ENCODE results near the gene ARSH. TPM values are rescaled to one million over a fixed set of nuclear protein-coding genes. Genes with fewer than 3 reads are reported as not detected.
"Not testable (repeated sequence)": the region's sequence is repeated elsewhere in the genome, so short reads cannot be mapped to it uniquely, and the experiment has no call there.

Gene ARSH
- total RNA-seq, 1 experiment from 2014 or later: not detected

DNA sequence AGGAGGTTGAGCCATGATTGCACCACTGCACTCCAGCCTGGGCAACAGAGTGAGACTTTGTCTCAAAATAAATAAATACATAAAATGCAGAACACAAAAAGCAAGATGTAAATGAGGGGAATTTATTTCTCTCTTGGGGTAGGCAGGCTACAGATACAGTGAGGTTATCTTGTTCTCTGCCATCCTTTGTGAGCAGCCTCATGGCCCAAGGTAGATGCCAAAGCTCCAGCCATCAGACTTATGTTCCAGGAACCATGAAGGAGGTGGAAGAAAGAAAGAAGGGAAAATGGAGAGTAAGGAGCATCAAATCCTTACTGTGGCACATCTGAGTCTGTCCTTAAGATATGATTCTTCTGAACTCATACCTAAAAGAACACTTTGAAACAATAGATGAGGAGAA, 11.1 kb downstream of the ARSH start:
- in situ Hi-C loops (cut with HindIII; ENCODE audit: low pct_unique_long_range_greater_than_20kb, low sequenced_read_pairs): no loop called here
- DNase-seq (ENCODE audit: low read depth, low spot score): no peak

- in situ Hi-C loops (cut with HindIII; ENCODE audit: low pct_unique_long_range_greater_than_20kb, low sequenced_read_pairs): no loop called here
- no peak for DNase-seq (ENCODE audit: low read depth, low spot score)
These were observed 17.8 kb downstream of the ARSH start for GRCh38 chrX:3024176-3024575.

DNA sequence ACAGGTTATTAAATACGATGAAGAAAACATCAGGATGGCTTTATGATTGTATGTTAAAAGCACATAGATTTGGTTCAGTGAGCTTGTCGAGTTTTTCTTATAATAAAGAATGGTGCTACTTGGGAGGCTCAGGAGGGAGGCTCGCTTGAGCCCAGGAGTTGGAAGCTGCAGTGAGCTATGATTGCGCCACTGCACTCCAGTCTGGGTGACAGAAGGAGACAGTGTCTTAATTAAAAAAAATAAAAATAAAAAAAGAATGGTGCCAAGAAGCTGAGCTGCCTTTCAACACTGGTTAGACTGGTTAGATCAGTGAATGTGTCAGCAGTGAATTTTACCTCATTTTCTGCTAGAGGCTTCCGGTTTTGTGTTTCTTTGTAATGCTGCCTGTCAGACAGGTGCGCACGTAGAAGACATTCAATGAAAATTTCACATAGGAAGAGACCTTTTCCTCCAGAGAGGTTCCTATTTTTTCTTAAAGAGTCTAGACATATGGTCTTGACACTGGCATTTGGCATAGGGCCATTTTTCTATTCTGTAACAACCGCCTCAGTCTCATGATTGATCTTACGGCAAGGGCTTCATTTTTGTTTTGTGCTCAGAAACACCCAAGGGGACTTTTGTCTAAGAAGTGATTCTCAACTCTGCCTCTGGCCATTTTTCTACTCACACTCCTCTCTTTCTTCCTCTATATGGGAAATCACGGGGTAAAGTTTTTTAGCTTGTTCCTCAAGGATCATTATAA, 19.9 kb downstream of the ARSH start:
- DNase-seq (ENCODE audit: low read depth, low spot score): peak; percentile 58
- in situ Hi-C loops (cut with HindIII; ENCODE audit: low pct_unique_long_range_greater_than_20kb, low sequenced_read_pairs): no loop called here

GRCh38 chrX:3029129-3029528, 22.8 kb downstream of the ARSH start:
- in situ Hi-C loops (cut with HindIII; ENCODE audit: low pct_unique_long_range_greater_than_20kb, low sequenced_read_pairs): no loop called here
- no peak for DNase-seq (ENCODE audit: low read depth, low spot score)

GRCh38 chrX:3037218-3037617, 30.9 kb downstream of the ARSH start:
- in situ Hi-C loops (cut with HindIII; ENCODE audit: low pct_unique_long_range_greater_than_20kb, low sequenced_read_pairs): no loop called here
- DNase-seq (ENCODE audit: low read depth, low spot score): no peak

DNA sequence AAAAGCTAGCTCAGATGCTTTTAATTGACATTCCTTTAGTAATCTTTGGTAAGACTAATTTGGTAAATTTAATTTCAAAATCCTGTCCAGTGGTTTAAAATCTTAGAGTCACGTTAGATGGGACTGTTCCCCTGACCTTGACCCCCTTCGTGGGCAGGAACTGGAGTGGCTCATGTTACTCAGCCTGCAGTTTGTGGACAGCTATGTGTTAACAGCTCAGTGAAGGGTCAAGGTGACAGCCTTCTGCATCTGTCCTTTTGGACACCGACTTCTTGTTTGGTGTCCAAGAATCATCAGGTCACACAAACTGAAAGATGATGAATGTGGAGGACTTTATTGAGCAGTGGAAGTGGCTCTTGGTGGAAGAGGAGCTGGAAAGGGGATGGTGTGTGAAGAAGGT, 37.9 kb downstream of the ARSH start:
- DNase-seq (ENCODE audit: low read depth, low spot score): no peak
- in situ Hi-C loops (cut with HindIII; ENCODE audit: low pct_unique_long_range_greater_than_20kb, low sequenced_read_pairs): no loop called here

DNA sequence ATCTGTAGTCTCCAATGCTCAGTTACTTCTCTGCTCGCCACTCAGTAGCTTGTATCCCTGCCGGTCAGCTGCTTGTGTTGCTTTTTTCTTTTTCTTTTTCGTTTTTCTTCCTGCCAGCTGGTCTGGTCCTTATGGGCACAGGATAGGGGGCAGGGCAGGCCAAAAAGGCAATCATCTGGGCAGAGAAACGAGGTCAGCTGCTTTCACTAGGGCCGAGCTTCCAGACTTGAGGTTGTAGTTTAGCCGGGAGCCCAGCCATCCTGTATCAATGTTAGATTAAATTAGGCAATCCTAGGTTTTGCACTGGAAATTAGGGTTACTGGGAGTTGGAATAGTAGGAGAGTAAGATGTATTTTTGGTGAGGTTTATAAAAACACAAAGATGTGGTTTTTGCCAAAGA, 38.3 kb downstream of the ARSH start:
- DNase-seq (ENCODE audit: low read depth, low spot score): no peak
- in situ Hi-C loops (cut with HindIII; ENCODE audit: low pct_unique_long_range_greater_than_20kb, low sequenced_read_pairs): no loop called here

DNA sequence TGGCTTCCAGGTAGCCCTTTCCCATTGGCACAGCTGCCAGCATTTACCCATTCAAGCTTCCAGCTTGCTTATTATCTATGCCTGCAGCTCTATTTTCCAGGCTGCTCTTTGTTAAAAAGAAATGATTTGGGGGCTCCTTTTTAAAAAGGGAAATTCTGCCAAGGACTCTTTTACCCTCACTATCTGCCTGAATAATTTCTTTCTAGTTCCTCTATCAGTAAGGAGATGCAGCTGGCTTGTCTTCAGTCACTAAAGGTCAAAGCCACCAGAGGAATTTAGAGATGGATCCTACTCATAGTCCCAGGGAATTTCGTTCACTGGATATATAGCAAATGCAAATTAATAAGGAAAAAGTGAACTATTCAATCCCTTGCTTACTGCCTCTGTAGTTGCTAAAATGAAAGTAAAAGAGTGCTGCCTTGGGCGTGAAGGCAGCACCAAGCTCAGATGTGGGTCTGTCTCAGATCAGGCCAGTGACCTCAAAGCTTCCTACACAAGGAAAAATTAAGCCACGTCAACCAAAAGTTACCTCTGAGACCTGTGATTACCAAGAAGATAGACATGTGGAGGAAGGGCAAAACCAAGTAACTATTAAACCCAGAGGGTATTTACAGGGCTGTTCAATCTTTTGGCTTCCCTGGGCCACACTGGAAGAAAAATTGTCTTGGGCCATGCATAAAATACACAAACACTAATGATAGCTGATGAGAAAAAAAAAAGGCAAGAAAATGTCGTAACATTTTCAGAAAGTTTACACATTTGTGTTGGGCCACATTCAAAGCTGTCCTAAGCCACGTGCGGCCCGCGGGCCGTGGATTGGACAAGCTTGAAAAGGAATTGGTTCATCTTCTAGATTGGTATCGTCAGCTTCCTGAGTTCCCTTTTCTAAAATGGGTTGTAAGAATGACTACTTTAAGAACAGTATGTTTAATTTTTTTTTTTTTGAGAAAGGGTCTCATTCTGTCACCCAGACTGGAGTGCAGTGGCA, 40.2 kb downstream of the ARSH start:
- in situ Hi-C loops (cut with HindIII; ENCODE audit: low pct_unique_long_range_greater_than_20kb, low sequenced_read_pairs): no loop called here
- DNase-seq (ENCODE audit: low read depth, low spot score): no peak

GRCh38 chrX:3050523-3051175, 44.3 kb downstream of the ARSH start:
- in situ Hi-C loops (cut with HindIII; ENCODE audit: low pct_unique_long_range_greater_than_20kb, low sequenced_read_pairs): not testable (repeated sequence)

GRCh38 chrX:3052860-3053259, 46.5 kb downstream of the ARSH start:
- in situ Hi-C loops (cut with HindIII; ENCODE audit: low pct_unique_long_range_greater_than_20kb, low sequenced_read_pairs): no loop called here
- no peak for DNase-seq (ENCODE audit: low read depth, low spot score)

More at GRCh38 chrX:3050523-3051175, 44.3 kb downstream of the ARSH start:
- peak; percentile 9 for DNase-seq (ENCODE audit: low read depth, low spot score)

DNA sequence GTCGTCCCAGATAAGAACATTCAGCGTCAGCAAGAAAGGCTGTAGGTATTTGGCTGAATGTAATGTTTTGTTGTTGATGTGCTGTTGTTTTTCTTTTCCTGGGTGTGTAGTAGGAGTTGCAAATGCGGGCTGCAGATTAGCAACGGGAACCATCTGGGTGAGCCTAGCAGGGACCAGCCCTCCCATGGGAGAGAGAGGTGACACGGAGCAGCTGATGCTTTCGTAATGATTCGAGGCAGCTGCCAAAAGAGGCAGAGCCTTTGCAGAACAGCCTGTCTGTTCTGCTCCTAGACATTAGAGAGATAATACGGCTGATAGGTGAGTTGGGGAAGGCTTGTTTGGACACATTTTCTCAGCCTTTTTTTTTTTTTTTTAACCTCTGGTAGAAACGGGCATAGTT, 60.2 kb downstream of the ARSH start:
- in situ Hi-C loops (cut with HindIII; ENCODE audit: low pct_unique_long_range_greater_than_20kb, low sequenced_read_pairs): no loop called here
- DNase-seq (ENCODE audit: low read depth, low spot score): no peak

- in situ Hi-C loops (cut with HindIII; ENCODE audit: low pct_unique_long_range_greater_than_20kb, low sequenced_read_pairs): no loop called here
- no peak for DNase-seq (ENCODE audit: low read depth, low spot score)
These were observed 69.6 kb downstream of the ARSH start for GRCh38 chrX:3075959-3076358.

GRCh38 chrX:3076416-3076991, 70.2 kb downstream of the ARSH start:
- DNase-seq (ENCODE audit: low read depth, low spot score): no peak
- in situ Hi-C loops (cut with HindIII; ENCODE audit: low pct_unique_long_range_greater_than_20kb, low sequenced_read_pairs): no loop called here

Small RNA genes within 50 kb of the gene (small RNA-seq; reads per million reads assigned to genes)
- 0 reads per million in 2 experiments for gene RN7SL578P

Other genes with a start within 250 kb of the ARSH start
- gene GYG2, start 177.6 kb upstream of the ARSH start, total RNA-seq (2014; rRNA removed; shearing (Covaris generic)): 71.4 and 77.5 TPM in 2 replicates
- 24.9 and 27.9 TPM in 2 replicates for gene ARSD, start 77.2 kb upstream of the ARSH start, total RNA-seq (2014; rRNA removed; shearing (Covaris generic))
- not detected in 2 replicates for gene ARSF, start 34.9 kb downstream of the ARSH start, total RNA-seq (2014; rRNA removed; shearing (Covaris generic))